DND-41 (cell line): Measurements from ENCODE around the gene VAV2.

Experiments used
- CTCF ChIP-seq: IDR thresholded peaks from 2 replicates; pipeline ENCODE4 v1.5.1; 2012; ENCODE audit warnings: borderline replicate concordance, low read length, moderate library complexity, mild to moderate bottlenecking; ENCODE audit not compliant: poor library complexity, severe bottlenecking; ENCODE audit errors: extremely low read depth
- EZH2 ChIP-seq: IDR thresholded peaks from 3 replicates; pipeline ENCODE4 v1.6.1; 2012; ENCODE audit warnings: borderline replicate concordance, low read depth, mild to moderate bottlenecking, moderate library complexity, low read length, inconsistent platforms; ENCODE audit not compliant: severe bottlenecking

- TF ChIP-seq CTCF = no peak
- TF ChIP-seq EZH2 = no peak
Measured at GRCh38 chr9:133916159-133916541, 76.0 kb downstream of the VAV2 start.
